HG02798 (cell line): ENCODE results near the gene PTBP3.

ENCODE experiments used
- ATAC-seq: cut with Tn5 transposase; IDR thresholded peaks from one replicate; pipeline ENCODE4 v1.9.1; 2021; ENCODE audit warnings: mild to moderate bottlenecking; ENCODE audit not compliant: unreplicated experiment, poor library complexity

Gene PTBP3

GRCh38 chr9:112174222-112174964 lies 159.0 kb downstream of the PTBP3 start:
- ATAC-seq: peak; percentile 92

- no peak for ATAC-seq
Observed at GRCh38 chr9:112173489-112174221, 159.8 kb downstream of the PTBP3 start.

- no peak for ATAC-seq
Observed at GRCh38 chr9:112170968-112171367, 162.5 kb downstream of the PTBP3 start.

GRCh38 chr9:112170235-112170634 lies 163.2 kb downstream of the PTBP3 start:
- ATAC-seq: no peak

GRCh38 chr9:112169368-112169767 lies 164.1 kb downstream of the PTBP3 start:
- ATAC-seq: no peak

- no peak for ATAC-seq
Observed at GRCh38 chr9:112168197-112168596, 165.2 kb downstream of the PTBP3 start.
